ENCODE results near the gene PBX1. TPM values are rescaled to one million over a fixed set of nuclear protein-coding genes. Genes with fewer than 3 reads are reported as not detected.

PBX1 gene
- total and polyA plus RNA-seq, 2 donors (not counting 3 experiments of a cell fraction or from before 2014, with no cell fraction given): 10.7 to 24.1 TPM

GRCh38 chr1:164779376-164779775, 220.4 kb downstream of the PBX1 start:
- dilution Hi-C loops (cut with MboI; ENCODE audit: extremely low pct_ligation_motif_present, low sequenced_read_pairs): no loop called here
- Histone ChIP-seq H3K27ac (ENCODE audit: insufficient read depth, low read depth, low read length) (no peak overlapping the region), H3K27me3 (ENCODE audit: control insufficient read depth in 2 of 2, insufficient read depth in 2 of 2, low read length in 2 of 2) (no peaks in the 10 kb centered on the region), H3K9me3 (replicated peaks; ENCODE audit: control insufficient read depth, insufficient read depth, low read length) (no peaks in the 10 kb centered on the region), H3K9ac (replicated peaks; ENCODE audit: extremely low read depth, insufficient read depth, low read length) (no peak overlapping the region), H3K36me3 (ENCODE audit: control insufficient read depth in 2 of 2, extremely low read depth in 1 of 2, insufficient read depth in 2 of 2, low read length in 2 of 2) (no peaks in the 10 kb centered on the region), H3K9me1 (replicated peaks; ENCODE audit: control insufficient read depth, extremely low read depth, insufficient read depth, low read length) (no peaks in the 10 kb centered on the region), H3K4me3 (replicated peaks in 1 of 3; ENCODE audit: insufficient read depth in 1 of 3, low read depth in 1 of 3, low read length in 3 of 3) (no peak overlapping the region), H3K79me2 (ENCODE audit: control insufficient read depth, insufficient read depth, low read length) (no peaks in the 10 kb centered on the region), H4K20me1 (replicated peaks; ENCODE audit: control insufficient read depth, extremely low read depth, insufficient read depth, low read length) (no peaks in the 10 kb centered on the region), H3K4me2 (ENCODE audit: insufficient read depth, low read length) (no peak overlapping the region), H2AFZ (ENCODE audit: low read depth, low read length) (no peak overlapping the region), H3K4me1 (ENCODE audit: control insufficient read depth, extremely low read depth, insufficient read depth, low read length) (no peaks in the 10 kb centered on the region)
- intact Hi-C loops (cut with micrococcal nuclease): no loop called here
- ChIA-PET POLR2A (no interaction called here), CTCF (no interaction called here)
- DNase-seq (ENCODE audit: low read depth, low spot score): no peak
- no peak for FAIRE-seq
- BruUV-seq (replicated peaks): no TSS peak
- TF ChIP-seq MYC (IDR thresholded peaks at IDR 0.05; ENCODE audit: low read depth, low read length) (no peak), MAX (IDR thresholded peaks at IDR 0.05; ENCODE audit: insufficient read depth, insufficient read length) (no peak), FOS (IDR thresholded peaks at IDR 0.05; ENCODE audit: borderline replicate concordance, insufficient read depth, low read length) (no peak), POLR2AphosphoS5 (IDR thresholded peaks at IDR 0.05; ENCODE audit: insufficient read depth, low read depth, low read length) (no peak), EZH2 (IDR thresholded peaks at IDR 0.05; ENCODE audit: borderline replicate concordance, low read depth, low read length, severe bottlenecking) (no peak), POLR2A (IDR thresholded peaks at IDR 0.05; ENCODE audit: low read depth, low read length) (no peak), JUN (IDR thresholded peaks at IDR 0.05; ENCODE audit: borderline replicate concordance, insufficient read depth, insufficient read length, low read depth) (no peak)

- TF ChIP-seq FOS (IDR thresholded peaks at IDR 0.05; ENCODE audit: borderline replicate concordance, insufficient read depth, low read length) (no peak), MAX (IDR thresholded peaks at IDR 0.05; ENCODE audit: insufficient read depth, insufficient read length) (no peak), EZH2 (IDR thresholded peaks at IDR 0.05; ENCODE audit: borderline replicate concordance, low read depth, low read length, severe bottlenecking) (no peak), POLR2AphosphoS5 (IDR thresholded peaks at IDR 0.05; ENCODE audit: insufficient read depth, low read depth, low read length) (no peak), CTCF (IDR thresholded peaks at IDR 0.05; ENCODE audit: extremely low read depth in 1 of 2, insufficient read depth in 1 of 2, low read depth in 1 of 2, low read length in 2 of 2) (no peak), MYC (IDR thresholded peaks at IDR 0.05; ENCODE audit: low read depth, low read length) (no peak), GATA2 (IDR thresholded peaks at IDR 0.05; ENCODE audit: insufficient read depth, insufficient read length, low read depth, low read length) (no peak)
- Histone ChIP-seq H3K4me2 (ENCODE audit: insufficient read depth, low read length) (no peak overlapping the region), H3K4me1 (ENCODE audit: control insufficient read depth, extremely low read depth, insufficient read depth, low read length) (no peaks in the 10 kb centered on the region), H3K9me1 (replicated peaks; ENCODE audit: control insufficient read depth, extremely low read depth, insufficient read depth, low read length) (no peaks in the 10 kb centered on the region), H3K79me2 (ENCODE audit: control insufficient read depth, insufficient read depth, low read length) (no peaks in the 10 kb centered on the region), H3K9me3 (replicated peaks; ENCODE audit: control insufficient read depth, insufficient read depth, low read length) (no peaks in the 10 kb centered on the region), H3K4me3 (replicated peaks in 1 of 3; ENCODE audit: insufficient read depth in 1 of 3, low read depth in 1 of 3, low read length in 3 of 3) (no peak overlapping the region), H3K27me3 (ENCODE audit: control insufficient read depth in 2 of 2, insufficient read depth in 2 of 2, low read length in 2 of 2) (no peaks in the 10 kb centered on the region), H3K9ac (replicated peaks; ENCODE audit: extremely low read depth, insufficient read depth, low read length) (no peak overlapping the region), H2AFZ (ENCODE audit: low read depth, low read length) (no peak overlapping the region), H3K27ac (ENCODE audit: insufficient read depth, low read depth, low read length) (no peak overlapping the region), H4K20me1 (replicated peaks; ENCODE audit: control insufficient read depth, extremely low read depth, insufficient read depth, low read length) (no peaks in the 10 kb centered on the region), H3K36me3 (ENCODE audit: control insufficient read depth in 2 of 2, extremely low read depth in 1 of 2, insufficient read depth in 2 of 2, low read length in 2 of 2) (no peaks in the 10 kb centered on the region)
- BruUV-seq (replicated peaks): no TSS peak
- DNase-seq (ENCODE audit: low read depth, low spot score): no peak
- dilution Hi-C loops (cut with MboI; ENCODE audit: extremely low pct_ligation_motif_present, low sequenced_read_pairs) (no loop called here), intact Hi-C loops (cut with micrococcal nuclease) (no loop called here)
- CTCF ChIA-PET: no interaction called here
- no peak for FAIRE-seq
- POLR2A ChIA-PET: no interaction called here
Observed at GRCh38 chr1:164780111-164780812, 221.3 kb downstream of the PBX1 start.
